Activated naive CD4-positive, alpha-beta T cell treated with anti-CD3 and anti-CD28 coated beads, Interleukin-2, amount 50 U/mL, for 72 hours (primary cell): ENCODE data around the gene CRACDL. TPM values are rescaled to one million over a fixed set of nuclear protein-coding genes. Genes with fewer than 3 reads are reported as not detected.

Experiments
- ATAC-seq, 2 donors: fragments of 150-1000 bp; cut with Tn5 transposase; 2 replicates each; pipeline ENCODE4 v1.10.0; 2021; ENCODE audit warnings: mild to moderate bottlenecking in 2 of 2, moderate library complexity in 2 of 2
- DNase-seq, 2 donors: peaks; one replicate each; pipeline ENCODE4 v3.0.0; 2021 to 2022; ENCODE audit warnings: low spot score in 2 of 2
- H3K27ac Mint-ChIP-seq, 2 donors: one replicate each; pipeline ENCODE4 v1.8.0; 2022; ENCODE audit warnings: mild to moderate bottlenecking in 2 of 2, mixed read lengths in 2 of 2
- H3K36me3 Mint-ChIP-seq, 2 donors: one replicate each; pipeline ENCODE4 v1.8.0; 2022; ENCODE audit warnings: mixed read lengths in 2 of 2
- H3K9me3 Mint-ChIP-seq, 2 donors: one replicate each; pipeline ENCODE4 v1.8.0; 2022; ENCODE audit warnings: mixed read lengths in 2 of 2
- total RNA-seq, 2 donors: library from RNA; stranded (reverse); gene quantifications; one replicate each; pipeline ENCODE4 v1.2.3, GENCODE V29; 2022

The CRACDL gene
- total RNA-seq, 2 donors from 2014 or later, result 0.12 TPM; not detected in 1

DNA sequence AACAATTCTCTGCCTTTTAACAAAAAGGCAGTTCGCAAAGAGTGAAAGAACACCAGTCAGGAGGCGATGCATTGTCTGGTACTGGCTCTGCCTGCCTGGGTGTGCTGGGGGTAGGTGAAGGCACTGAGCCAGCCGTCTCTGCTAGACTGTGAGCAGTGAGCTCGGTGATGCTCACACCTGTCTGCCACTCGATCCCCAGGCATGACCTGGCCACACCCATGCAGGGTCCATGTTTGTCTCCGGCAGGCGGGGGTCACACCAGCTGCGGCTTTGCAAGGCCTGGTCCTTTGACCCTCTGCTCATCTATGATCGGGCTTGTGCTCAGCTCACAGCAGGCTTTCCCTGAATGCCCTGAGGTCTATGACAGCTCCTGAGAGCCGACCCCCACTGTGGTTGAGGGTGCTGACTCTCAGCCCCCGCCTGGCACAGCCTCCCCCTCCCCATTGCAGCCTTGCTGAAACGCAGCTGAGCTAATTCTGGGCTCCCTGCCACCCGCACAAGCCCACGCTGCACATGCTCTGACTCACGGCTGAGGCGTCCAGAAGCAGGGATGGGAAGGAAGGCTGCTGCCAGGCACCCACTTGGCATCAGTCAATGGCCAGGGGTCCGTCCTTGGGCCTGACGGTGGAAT is 23.7 kb downstream of the CRACDL start:
- no peaks in the 10 kb centered on the region for H3K36me3 Mint-ChIP-seq
- no peak overlapping the region for H3K27ac Mint-ChIP-seq
- peak in 1 of 2 donors; percentile 16 for ATAC-seq
- DNase-seq, result peak in 1 of 2 donors; percentile 26
- H3K9me3 Mint-ChIP-seq, result no peaks in the 10 kb centered on the region

DNA sequence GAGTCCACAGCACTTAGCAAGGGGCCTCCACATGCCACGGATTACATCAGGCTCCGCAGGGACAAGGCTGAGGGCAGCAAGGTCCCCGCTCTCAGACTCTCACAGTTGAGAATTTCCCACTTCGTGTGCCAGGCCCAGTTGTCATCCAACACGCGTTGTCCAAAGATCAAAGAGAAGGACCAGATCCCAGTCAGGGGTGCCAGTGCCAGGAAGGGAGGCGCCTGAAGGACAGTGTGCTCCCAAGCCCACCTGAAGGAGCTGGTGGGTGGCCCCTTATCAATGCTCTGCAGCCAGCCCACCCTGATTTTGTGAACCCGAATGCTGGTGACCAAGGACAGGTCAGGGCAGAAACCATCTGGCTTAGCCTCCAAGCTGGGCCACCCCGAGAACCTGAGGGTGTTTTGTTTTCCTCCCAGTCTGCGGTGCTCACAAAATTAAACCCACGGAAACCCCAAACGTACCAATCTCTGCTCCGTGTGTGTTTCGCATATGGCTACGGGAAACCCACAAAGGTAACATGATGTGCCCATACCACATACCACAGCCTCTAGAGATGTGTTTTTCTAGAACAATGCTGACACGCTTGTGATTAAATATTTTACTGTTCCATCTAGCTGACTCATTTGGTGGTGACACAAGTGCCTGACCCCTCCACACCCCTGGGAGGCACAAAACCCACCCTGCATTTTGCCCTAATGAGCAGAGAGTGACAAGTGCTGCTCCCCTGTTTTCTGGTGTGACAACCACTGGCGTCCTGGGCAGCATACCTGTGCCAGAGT is 24.5 kb downstream of the CRACDL start:
- DNase-seq, result peak in 1 of 2 donors; percentile 57
- H3K27ac Mint-ChIP-seq, result no peak overlapping the region
- no peaks in the 10 kb centered on the region for H3K36me3 Mint-ChIP-seq
- no peaks in the 10 kb centered on the region for H3K9me3 Mint-ChIP-seq
- peak; percentile 72 to 80 for ATAC-seq

DNA sequence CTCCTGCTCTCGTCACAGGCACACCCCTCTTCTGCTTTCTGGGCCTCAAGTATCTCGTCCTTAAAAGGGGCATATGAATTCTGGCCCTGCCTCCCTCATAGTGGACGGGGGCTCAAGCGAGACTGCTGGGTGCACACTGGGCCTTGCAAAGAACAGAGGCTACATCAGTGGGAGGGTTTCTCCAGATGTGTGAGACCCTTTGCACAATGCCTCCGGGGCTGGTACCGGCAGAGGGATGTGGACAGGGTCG is 25.0 kb downstream of the CRACDL start:
- no peak overlapping the region for H3K27ac Mint-ChIP-seq
- no peaks in the 10 kb centered on the region for H3K9me3 Mint-ChIP-seq
- H3K36me3 Mint-ChIP-seq, result no peaks in the 10 kb centered on the region
- DNase-seq, result peak in 1 of 2 donors; percentile 30
- ATAC-seq, result no peak

- H3K9me3 Mint-ChIP-seq, result no peaks in the 10 kb centered on the region
- ATAC-seq (no peak), DNase-seq (peak in 1 of 2 donors; percentile 38)
- no peaks in the 10 kb centered on the region for H3K36me3 Mint-ChIP-seq
- no peak overlapping the region for H3K27ac Mint-ChIP-seq
Measured at GRCh38 chr2:98910349-98911125, 25.5 kb downstream of the CRACDL start.

GRCh38 chr2:98909317-98910211 is 26.5 kb downstream of the CRACDL start:
- ATAC-seq (no peak), DNase-seq (no peak)
- Mint-ChIP-seq H3K36me3 (no peaks in the 10 kb centered on the region), H3K9me3 (no peaks in the 10 kb centered on the region), H3K27ac (no peak overlapping the region)

GRCh38 chr2:98908931-98909316 is 27.1 kb downstream of the CRACDL start:
- no peak overlapping the region for H3K27ac Mint-ChIP-seq
- H3K36me3 Mint-ChIP-seq, result no peaks in the 10 kb centered on the region
- DNase-seq (no peak), ATAC-seq (no peak)
- no peaks in the 10 kb centered on the region for H3K9me3 Mint-ChIP-seq

- Mint-ChIP-seq H3K36me3 (no peaks in the 10 kb centered on the region), H3K27ac (no peak overlapping the region), H3K9me3 (no peaks in the 10 kb centered on the region)
- DNase-seq (peak in 1 of 2 donors; percentile 45), ATAC-seq (no peak)
Measured at GRCh38 chr2:98907966-98908905, 27.8 kb downstream of the CRACDL start.

- Mint-ChIP-seq H3K9me3 (no peaks in the 10 kb centered on the region), H3K36me3 (no peaks in the 10 kb centered on the region), H3K27ac (no peak overlapping the region)
- no peak for DNase-seq
- no peak for ATAC-seq
Measured at GRCh38 chr2:98907385-98907784, 28.6 kb downstream of the CRACDL start.

GRCh38 chr2:98903767-98904485 is 32.1 kb downstream of the CRACDL start:
- Mint-ChIP-seq H3K9me3 (no peaks in the 10 kb centered on the region), H3K36me3 (no peaks in the 10 kb centered on the region), H3K27ac (no peak overlapping the region)
- ATAC-seq (no peak), DNase-seq (peak in 1 of 2 donors; percentile 41)

GRCh38 chr2:98903064-98903355 is 33.0 kb downstream of the CRACDL start:
- H3K36me3 Mint-ChIP-seq, result no peaks in the 10 kb centered on the region
- DNase-seq (peak in 1 of 2 donors; percentile 45), ATAC-seq (no peak)
- peak overlapping the region in 1 of 2 donors; percentile 44 for H3K27ac Mint-ChIP-seq
- no peaks in the 10 kb centered on the region for H3K9me3 Mint-ChIP-seq

GRCh38 chr2:98902209-98903063 is 33.6 kb downstream of the CRACDL start:
- no peak for ATAC-seq
- Mint-ChIP-seq H3K36me3 (no peaks in the 10 kb centered on the region), H3K27ac (peak overlapping the region in 1 of 2 donors; percentile 44), H3K9me3 (no peaks in the 10 kb centered on the region)
- DNase-seq, result peak in 1 of 2 donors; percentile 48

GRCh38 chr2:98901702-98902101 is 34.3 kb downstream of the CRACDL start:
- H3K9me3 Mint-ChIP-seq, result no peaks in the 10 kb centered on the region
- ATAC-seq, result no peak
- no peaks in the 10 kb centered on the region for H3K36me3 Mint-ChIP-seq
- peak overlapping the region in 1 of 2 donors; percentile 13 for H3K27ac Mint-ChIP-seq
- DNase-seq, result no peak

GRCh38 chr2:98901291-98901690 is 34.7 kb downstream of the CRACDL start:
- DNase-seq (no peak), ATAC-seq (no peak)
- H3K27ac Mint-ChIP-seq, result no peak overlapping the region
- no peaks in the 10 kb centered on the region for H3K36me3 Mint-ChIP-seq
- H3K9me3 Mint-ChIP-seq, result no peaks in the 10 kb centered on the region

- H3K27ac Mint-ChIP-seq, result no peak overlapping the region
- no peaks in the 10 kb centered on the region for H3K36me3 Mint-ChIP-seq
- ATAC-seq (no peak), DNase-seq (peak in 1 of 2 donors; percentile 43)
- no peaks in the 10 kb centered on the region for H3K9me3 Mint-ChIP-seq
Measured at GRCh38 chr2:98900721-98901120, 35.3 kb downstream of the CRACDL start.
